Astrocyte of the cerebellum (primary cell): ENCODE results near the gene TRMT44.
A peak's percentile ranks its signal among the peaks of the same experiment; 100 is the strongest.

Experiments used
- DNase-seq: peaks from one replicate; pipeline ENCODE4 v3.0.0-alpha.2; 2011; ENCODE audit warnings: low read depth
- H3K4me3 ChIP-seq: 2 replicates; pipeline ENCODE4 v1.5.1; 2011; ENCODE audit warnings: mild to moderate bottlenecking, low read depth, low read length, moderate library complexity
- CTCF ChIP-seq: IDR thresholded peaks from 2 replicates; pipeline ENCODE4 v1.5.1; 2012; ENCODE audit warnings: low read length, low read depth, moderate library complexity, mild to moderate bottlenecking; ENCODE audit errors: missing control alignments
- in situ Hi-C: cut with HindIII; loops from 2 replicates; pipeline ENCODE4 v1.10.0; 2017; ENCODE audit warnings: low sequenced_read_pairs

Gene TRMT44

DNA sequence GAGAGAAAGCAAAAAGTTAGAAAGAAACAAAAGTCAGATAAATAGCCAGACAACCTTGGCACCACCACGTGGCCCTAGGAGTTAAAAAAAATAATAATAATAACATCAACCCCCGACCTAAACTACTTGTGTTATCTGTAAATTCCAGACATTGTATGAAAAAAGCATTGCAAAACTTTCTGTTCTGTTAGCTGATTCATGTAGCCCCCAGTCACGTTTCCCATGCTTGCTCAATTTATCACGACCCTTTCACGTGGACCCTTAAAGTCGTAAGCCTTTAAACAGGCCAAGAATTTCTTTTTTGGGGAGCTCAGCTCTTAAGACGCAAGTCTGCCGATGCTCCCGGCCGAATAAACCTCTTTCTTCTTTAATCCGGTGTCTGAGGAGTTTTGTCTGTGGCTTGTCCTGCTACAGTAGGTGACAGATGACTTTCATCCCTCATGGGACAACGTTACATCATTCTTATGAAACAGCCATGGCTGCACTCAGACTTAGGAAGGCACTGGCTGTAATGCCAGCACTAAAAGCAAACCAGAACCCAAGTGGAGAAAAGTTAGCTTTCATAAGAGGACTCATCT lies 574 bp upstream of the TRMT44 start:
- no peak for TF ChIP-seq CTCF
- in situ Hi-C loops = no loop called here
- DNase-seq = no peak
- H3K4me3 ChIP-seq = peak overlapping the region; percentile 96

DNA sequence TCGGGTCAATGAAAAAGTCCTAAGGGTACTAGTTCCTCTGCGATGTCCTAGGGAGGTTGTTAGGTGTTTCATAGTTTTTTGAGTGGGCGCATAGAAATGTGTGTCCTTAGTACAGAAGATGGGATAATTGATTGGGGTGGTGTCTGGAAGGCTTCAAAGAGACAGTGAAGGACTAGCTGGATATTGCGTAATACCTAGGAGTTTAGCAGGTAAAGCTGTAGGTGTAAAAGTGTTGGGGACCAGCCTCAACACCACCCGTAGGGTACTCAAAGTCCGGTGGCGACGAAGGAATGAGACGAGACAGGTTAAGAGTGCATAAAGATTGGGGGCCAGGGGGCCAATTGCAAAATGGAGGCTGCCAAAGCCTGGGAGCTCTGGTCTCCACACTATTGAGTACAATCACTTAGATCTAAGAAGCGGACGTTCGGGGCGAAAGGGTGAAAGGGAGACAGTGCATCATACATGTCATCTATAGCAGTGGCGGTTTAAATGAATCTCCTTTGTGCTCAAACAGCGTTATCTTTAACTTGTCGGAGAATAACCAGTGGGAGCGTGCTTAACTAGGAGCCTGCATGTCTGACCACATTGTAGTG lies 1.0 kb downstream of the TRMT44 start:
- in situ Hi-C loops = no loop called here
- TF ChIP-seq CTCF = no peak
- H3K4me3 ChIP-seq = peak overlapping the region; percentile 96
- no peak for DNase-seq

GRCh38 chr4:8442596-8443358 lies 2.2 kb downstream of the TRMT44 start:
- peak overlapping the region; percentile 96 for H3K4me3 ChIP-seq
- in situ Hi-C loops = no loop called here

DNA sequence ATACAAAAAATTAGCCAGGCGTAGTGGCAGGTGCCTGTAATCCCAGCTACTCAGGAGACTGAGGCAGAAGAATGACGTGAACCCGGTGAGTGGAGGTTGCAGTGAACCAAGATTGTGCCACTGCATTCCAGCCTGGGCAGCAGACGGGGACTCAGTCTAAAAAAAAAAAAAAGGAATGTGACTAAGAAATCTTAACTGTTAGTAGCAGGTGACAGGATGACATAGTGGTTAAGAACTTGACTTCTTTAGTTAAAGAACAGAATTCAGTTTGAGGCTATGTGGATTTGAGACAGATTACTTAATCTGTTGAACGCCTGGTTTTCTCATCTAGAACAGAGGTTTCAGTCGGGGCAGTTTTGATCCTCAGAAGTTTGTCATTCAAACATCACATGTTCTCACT lies 3.2 kb downstream of the TRMT44 start:
- TF ChIP-seq CTCF = no peak
- no peak overlapping the region for H3K4me3 ChIP-seq
- no peak for DNase-seq
- in situ Hi-C loops = no loop called here

More at GRCh38 chr4:8442596-8443358, 2.2 kb downstream of the TRMT44 start:
- TF ChIP-seq CTCF = no peak
- no peak for DNase-seq

- no peak overlapping the region for H3K4me3 ChIP-seq
- no peak for TF ChIP-seq CTCF
- no peak for DNase-seq
- in situ Hi-C loops = no loop called here
Observed at GRCh38 chr4:8446122-8446521, 5.5 kb downstream of the TRMT44 start.

GRCh38 chr4:8451440-8452182 lies 11.0 kb downstream of the TRMT44 start:
- DNase-seq = no peak
- H3K4me3 ChIP-seq = no peak overlapping the region
- TF ChIP-seq CTCF = no peak
- in situ Hi-C loops = no loop called here
